ENCODE measurements around the gene SYTL3. TPM values are rescaled to one million over a fixed set of nuclear protein-coding genes. Genes with fewer than 3 reads are reported as not detected.
"Not testable (repeated sequence)": the region's sequence is repeated elsewhere in the genome, so short reads cannot be mapped to it uniquely, and the experiment has no call there.

Gene SYTL3
- total RNA-seq, 1 donor: 2.2 TPM

GRCh38 chr6:158605266-158605878 lies 44.5 kb upstream of the SYTL3 start:
- Histone ChIP-seq H3K27me3 (ENCODE audit: insufficient read depth, low read length) (no peaks in the 10 kb centered on the region), H3K4me2 (ENCODE audit: insufficient read depth, low read length) (no peak overlapping the region), H3K4me1 (ENCODE audit: insufficient read depth, low read length) (no peaks in the 10 kb centered on the region), H3K36me3 (ENCODE audit: insufficient read depth, low read length) (peaks cover 48% of the 10 kb centered on the region), H2AFZ (ENCODE audit: low read length) (no peak overlapping the region), H3K4me3 (ENCODE audit: insufficient read depth, low read length) (no peak overlapping the region), H3K27ac (ENCODE audit: low read depth, low read length) (no peak overlapping the region), H3K9me3 (ENCODE audit: low read depth, low read length) (no peaks in the 10 kb centered on the region), H4K20me1 (ENCODE audit: insufficient read depth, low read length) (peaks cover 5% of the 10 kb centered on the region), H3K79me2 (ENCODE audit: insufficient read depth, low read length) (peaks cover 5% of the 10 kb centered on the region)
- peak; percentile 94 for DNase-seq (ENCODE audit: insufficient read length, low spot score, missing footprints)
- TF ChIP-seq CTCF (IDR thresholded peaks at IDR 0.05; ENCODE audit: extremely low read depth, low read depth, low read length): peak; percentile 82

GRCh38 chr6:158606011-158606410 lies 43.8 kb upstream of the SYTL3 start:
- not testable (repeated sequence) for H3K27ac ChIP-seq (ENCODE audit: low read depth, low read length); H3K79me2 ChIP-seq (ENCODE audit: insufficient read depth, low read length); H3K9me3 ChIP-seq (ENCODE audit: low read depth, low read length); H4K20me1 ChIP-seq (ENCODE audit: insufficient read depth, low read length); H3K4me2 ChIP-seq (ENCODE audit: insufficient read depth, low read length); H2AFZ ChIP-seq (ENCODE audit: low read length); H3K4me1 ChIP-seq (ENCODE audit: insufficient read depth, low read length); DNase-seq (ENCODE audit: insufficient read length, low spot score, missing footprints); H3K27me3 ChIP-seq (ENCODE audit: insufficient read depth, low read length); H3K4me3 ChIP-seq (ENCODE audit: insufficient read depth, low read length)
- peaks cover 54% of the 10 kb centered on the region for H3K36me3 ChIP-seq (ENCODE audit: insufficient read depth, low read length)

GRCh38 chr6:158606935-158607334 lies 42.9 kb upstream of the SYTL3 start:
- peaks cover 59% of the 10 kb centered on the region for H3K36me3 ChIP-seq (ENCODE audit: insufficient read depth, low read length)
- no peaks in the 10 kb centered on the region for H3K4me1 ChIP-seq (ENCODE audit: insufficient read depth, low read length)
- no peaks in the 10 kb centered on the region for H3K9me3 ChIP-seq (ENCODE audit: low read depth, low read length)
- no peak overlapping the region for H3K27ac ChIP-seq (ENCODE audit: low read depth, low read length)
- H3K27me3 ChIP-seq (ENCODE audit: insufficient read depth, low read length): no peaks in the 10 kb centered on the region
- no peak overlapping the region for H2AFZ ChIP-seq (ENCODE audit: low read length)
- no peak overlapping the region for H3K4me2 ChIP-seq (ENCODE audit: insufficient read depth, low read length)
- no peak for DNase-seq (ENCODE audit: insufficient read length, low spot score, missing footprints)
- H4K20me1 ChIP-seq (ENCODE audit: insufficient read depth, low read length): peaks cover 5% of the 10 kb centered on the region
- no peak for TF ChIP-seq CTCF (IDR thresholded peaks at IDR 0.05; ENCODE audit: extremely low read depth, low read depth, low read length)
- H3K4me3 ChIP-seq (ENCODE audit: insufficient read depth, low read length): no peak overlapping the region
- H3K79me2 ChIP-seq (ENCODE audit: insufficient read depth, low read length): peaks cover 5% of the 10 kb centered on the region

GRCh38 chr6:158607411-158608170 lies 42.3 kb upstream of the SYTL3 start:
- no peak overlapping the region for H3K4me2 ChIP-seq (ENCODE audit: insufficient read depth, low read length)
- H2AFZ ChIP-seq (ENCODE audit: low read length): no peak overlapping the region
- H3K4me3 ChIP-seq (ENCODE audit: insufficient read depth, low read length): no peak overlapping the region
- peaks cover 5% of the 10 kb centered on the region for H3K79me2 ChIP-seq (ENCODE audit: insufficient read depth, low read length)
- H3K9me3 ChIP-seq (ENCODE audit: low read depth, low read length): no peaks in the 10 kb centered on the region
- H3K27ac ChIP-seq (ENCODE audit: low read depth, low read length): no peak overlapping the region
- DNase-seq (ENCODE audit: insufficient read length, low spot score, missing footprints): no peak
- peaks cover 58% of the 10 kb centered on the region for H3K36me3 ChIP-seq (ENCODE audit: insufficient read depth, low read length)
- no peak for TF ChIP-seq CTCF (IDR thresholded peaks at IDR 0.05; ENCODE audit: extremely low read depth, low read depth, low read length)
- H4K20me1 ChIP-seq (ENCODE audit: insufficient read depth, low read length): peaks cover 5% of the 10 kb centered on the region
- H3K4me1 ChIP-seq (ENCODE audit: insufficient read depth, low read length): no peaks in the 10 kb centered on the region
- no peaks in the 10 kb centered on the region for H3K27me3 ChIP-seq (ENCODE audit: insufficient read depth, low read length)
